ENCODE measurements around the gene PDS5B.

- no peak for TF ChIP-seq POLR2AphosphoS5 (IDR thresholded peaks at IDR 0.05)
- no peak for TF ChIP-seq POLR2A (IDR thresholded peaks at IDR 0.05)
- no peak for TF ChIP-seq CTCF (IDR thresholded peaks at IDR 0.05)
Observed at GRCh38 chr13:32791545-32792172, 205.4 kb downstream of the PDS5B start.
